Ovary (tissue), 9 donors: ENCODE measurements around the gene CXADR. TPM values are rescaled to one million over a fixed set of nuclear protein-coding genes. Genes with fewer than 3 reads are reported as not detected.

Experiments used
- DNase-seq, 5 donors: peaks; one replicate each; pipeline ENCODE4 v3.0.0-alpha.2; 2019 to 2020
- H3K27ac ChIP-seq, 2 donors: fragments of 200-600 bp; one replicate each; pipeline versions ENCODE4 v1.5.1 to v1.8.0; 2019 to 2022
- H3K27me3 ChIP-seq: fragments of 200-600 bp; one replicate; pipeline ENCODE4 v1.8.0; 2022
- H3K36me3 ChIP-seq: fragments of 200-600 bp; sonication (generic); one replicate; pipeline ENCODE4 v1.5.1; 2019
- H3K4me1 ChIP-seq: one replicate; pipeline ENCODE4 v1.8.1; 2013; ENCODE audit warnings: mild to moderate bottlenecking, moderate library complexity; ENCODE audit not compliant: insufficient read depth
- H3K4me3 ChIP-seq: fragments of 200-600 bp; sonication (generic); one replicate; pipeline ENCODE4 v1.5.1; 2017
- H3K9me3 ChIP-seq, 2 donors: fragments of 200-600 bp in 1 of 2; sonication (generic) in 1 of 2; one replicate each; pipeline versions ENCODE4 v1.5.1 to v1.8.1; 2013 to 2019; ENCODE audit warnings: mild to moderate bottlenecking in 1 of 2, moderate library complexity in 1 of 2
- EP300 ChIP-seq: sonication (generic); formaldehyde crosslinking; IDR thresholded peaks from one replicate; pipeline ENCODE4 v1.6.1; 2017; ENCODE audit warnings: antibody characterized with exemption
- POLR2A ChIP-seq: fragments of 450-650 bp; IDR thresholded peaks from one replicate; pipeline ENCODE4 v1.6.1; 2017; ENCODE audit warnings: antibody characterized with exemption, mild to moderate bottlenecking, moderate library complexity
- WGBS, 3 donors: extraction: QIAGEN DNeasy Blood & Tissue Kit in 1 of 3; methylation state at CpG; one replicate each; pipeline versions ENCODE4 v1.1.5 to v1.1.7; 2013 to 2017; 5-methylcytosine and 5-hydroxymethylcytosine counted together
- intact Hi-C, 4 donors: fragments of 100-400 bp; cut with DNase I; formaldehyde crosslinking; loops; one replicate each; pipeline versions ENCODE4 v1.11.0 to v1.15.1; 2022 to 2023
- polyA plus RNA-seq, 2 donors: library from polyadenylated mRNA; stranded (reverse); fragments of 200-250 nt in 1 of 2; fragments of 350-450 nt in 1 of 2; fragmentation: Illumina TruSeq in 1 of 2; extraction: RNeasy Lipid Tissue Mini Kit (QIAGEN cat#74804) in 1 of 2; gene quantifications; one replicate each; pipeline ENCODE4 v1.2.3, GENCODE V29; 2013 to 2014
- total RNA-seq, 7 donors: library from RNA; depleted of rRNA in 2 of 7; stranded (reverse); fragments of >200 nt in 2 of 7; fragmentation: NEBNext Ultra II Directional in 3 of 7; extraction: Animal tissue kit (Norgen Biotek cat#: 25700) in 3 of 7; gene quantifications; one replicate each; pipeline versions ENCODE4 v1.1.0 to v1.2.4, GENCODE V29; 2016 to 2023
- TF ChIP-seq, protein P1 (sequence below), 3 donors: fragments of 450-650 bp in 2 of 3; fragments of 200-600 bp in 1 of 3; IDR thresholded peaks; one replicate each; pipeline versions ENCODE4 v1.5.1 to v1.8.0; 2016 to 2022; ENCODE audit warnings: antibody characterized with exemption in 3 of 3, mild to moderate bottlenecking in 1 of 3
- donor health status: DM: no; HTN: no; CAD: no; lungs with moderate emphysema.
- donor health status: DM: no; HTN: no; CAD: no.
- donor health status: Bipolar disorder and iron deficiency.
- donor health status: DM: yes; HTN: yes; CAD: no.
- donor health status: DM: no; HTN: no; CAD: no.
- donor health status: DM: yes; HTN: yes; CAD: no.

The CXADR gene
- total and polyA plus RNA-seq, 9 donors, result 0.13 to 40.7 (median 1.4) TPM

DNA sequence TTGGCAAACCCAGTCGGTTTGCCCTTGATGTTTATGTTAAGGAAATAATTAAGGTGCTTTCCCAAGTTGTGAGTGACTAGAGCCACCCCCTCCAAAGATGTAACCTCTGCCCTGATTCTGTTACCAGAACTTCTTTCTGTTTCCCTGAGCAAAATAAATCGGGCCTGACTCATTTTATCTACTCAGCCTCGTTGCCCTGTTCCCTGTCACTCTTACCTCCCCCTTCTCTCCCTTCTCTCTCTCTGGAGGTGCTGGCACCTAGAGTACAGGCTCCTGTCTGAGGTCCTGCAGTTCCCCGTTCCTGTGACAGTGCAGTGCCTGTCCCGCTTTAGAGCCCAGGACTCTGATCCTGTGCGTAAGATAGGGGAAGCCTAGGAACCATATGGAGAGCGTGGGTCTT lies 35.4 kb downstream of the CXADR start:
- no peak overlapping the region for H3K27ac ChIP-seq
- H3K4me1 ChIP-seq, result no peaks in the 10 kb centered on the region
- 66 to 80% (median 70%) methylated on average over 7 of the region's 7 CpGs for WGBS, 3 donors
- no peak for TF ChIP-seq POLR2A
- TF ChIP-seq EP300, result no peak
- TF ChIP-seq, protein P1, sequence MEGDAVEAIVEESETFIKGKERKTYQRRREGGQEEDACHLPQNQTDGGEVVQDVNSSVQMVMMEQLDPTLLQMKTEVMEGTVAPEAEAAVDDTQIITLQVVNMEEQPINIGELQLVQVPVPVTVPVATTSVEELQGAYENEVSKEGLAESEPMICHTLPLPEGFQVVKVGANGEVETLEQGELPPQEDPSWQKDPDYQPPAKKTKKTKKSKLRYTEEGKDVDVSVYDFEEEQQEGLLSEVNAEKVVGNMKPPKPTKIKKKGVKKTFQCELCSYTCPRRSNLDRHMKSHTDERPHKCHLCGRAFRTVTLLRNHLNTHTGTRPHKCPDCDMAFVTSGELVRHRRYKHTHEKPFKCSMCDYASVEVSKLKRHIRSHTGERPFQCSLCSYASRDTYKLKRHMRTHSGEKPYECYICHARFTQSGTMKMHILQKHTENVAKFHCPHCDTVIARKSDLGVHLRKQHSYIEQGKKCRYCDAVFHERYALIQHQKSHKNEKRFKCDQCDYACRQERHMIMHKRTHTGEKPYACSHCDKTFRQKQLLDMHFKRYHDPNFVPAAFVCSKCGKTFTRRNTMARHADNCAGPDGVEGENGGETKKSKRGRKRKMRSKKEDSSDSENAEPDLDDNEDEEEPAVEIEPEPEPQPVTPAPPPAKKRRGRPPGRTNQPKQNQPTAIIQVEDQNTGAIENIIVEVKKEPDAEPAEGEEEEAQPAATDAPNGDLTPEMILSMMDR (IDR thresholded peaks at IDR 0.05), result no peak
- H3K27me3 ChIP-seq, result no peaks in the 10 kb centered on the region
- no peaks in the 10 kb centered on the region for H3K36me3 ChIP-seq
- H3K4me3 ChIP-seq, result no peak overlapping the region
- no peaks in the 10 kb centered on the region for H3K9me3 ChIP-seq
- DNase-seq, result no peak
- intact Hi-C loops, result no loop called here

DNA sequence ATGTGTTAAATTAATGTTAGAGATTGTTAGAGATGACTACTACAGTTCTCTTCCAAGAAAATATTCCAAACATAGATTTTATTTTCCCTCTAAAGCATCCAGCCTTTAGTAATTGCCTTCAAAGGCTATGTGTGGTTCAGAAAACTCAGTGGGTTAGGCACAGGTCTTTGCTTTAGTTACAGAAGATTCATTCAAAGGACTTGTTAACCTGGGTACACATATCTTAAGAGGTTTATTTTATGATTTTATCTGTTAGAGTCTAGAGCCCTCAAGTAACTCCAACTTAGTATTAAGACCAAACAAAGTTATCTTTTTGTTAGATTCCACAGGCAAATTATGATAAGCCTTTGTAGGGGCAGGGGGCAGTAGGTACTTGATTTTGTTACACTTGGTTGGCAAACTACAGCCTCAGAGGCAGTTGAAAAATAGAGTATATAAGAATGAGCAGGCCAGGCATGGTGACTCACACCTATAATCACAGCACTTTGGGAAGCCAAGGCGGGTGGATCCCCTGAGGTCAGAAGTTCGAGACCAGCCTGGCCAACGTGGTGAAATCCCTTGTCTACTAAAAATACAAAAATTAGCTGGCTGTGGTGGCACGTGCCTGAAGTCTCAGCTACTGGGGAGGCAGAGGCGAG lies 37.9 kb downstream of the CXADR start:
- no peaks in the 10 kb centered on the region for H3K36me3 ChIP-seq
- TF ChIP-seq POLR2A, result no peak
- TF ChIP-seq EP300, result no peak
- TF ChIP-seq, protein P1 (IDR thresholded peaks at IDR 0.05), result no peak
- no peak overlapping the region for H3K4me3 ChIP-seq
- no peaks in the 10 kb centered on the region for H3K4me1 ChIP-seq
- no peak for DNase-seq
- no peaks in the 10 kb centered on the region for H3K9me3 ChIP-seq
- intact Hi-C loops, result no loop called here
- no peak overlapping the region for H3K27ac ChIP-seq
- 81 to 85% (median 85%) methylated on average over 5 of the region's 5 CpGs for WGBS, 3 donors
- no peaks in the 10 kb centered on the region for H3K27me3 ChIP-seq

DNA sequence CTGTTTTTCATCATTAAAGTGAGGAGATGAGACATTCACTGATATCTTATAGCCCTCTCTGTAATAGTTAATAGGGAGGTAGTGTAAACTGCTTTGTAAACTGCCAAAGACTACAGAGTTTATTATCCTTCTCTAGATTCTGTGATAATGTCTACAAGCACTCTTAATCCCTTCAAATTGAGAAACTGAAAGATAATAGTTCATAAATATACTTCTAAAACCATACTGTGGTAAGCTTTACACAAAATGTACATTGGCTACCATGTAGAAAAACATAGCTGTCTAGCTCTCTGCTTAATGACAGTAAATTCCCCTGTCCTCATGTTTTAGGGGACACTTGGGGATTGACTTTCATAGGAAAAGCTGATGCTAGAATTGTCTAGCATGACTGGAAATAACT lies 39.6 kb downstream of the CXADR start:
- no peaks in the 10 kb centered on the region for H3K9me3 ChIP-seq
- intact Hi-C loops, result no loop called here
- H3K36me3 ChIP-seq, result no peaks in the 10 kb centered on the region
- no peaks in the 10 kb centered on the region for H3K27me3 ChIP-seq
- no peak overlapping the region for H3K27ac ChIP-seq
- no peak for DNase-seq
- H3K4me3 ChIP-seq, result no peak overlapping the region
- TF ChIP-seq, protein P1 (IDR thresholded peaks at IDR 0.05), result no peak
- no peak for TF ChIP-seq EP300
- TF ChIP-seq POLR2A, result no peak
- H3K4me1 ChIP-seq, result no peaks in the 10 kb centered on the region

DNA sequence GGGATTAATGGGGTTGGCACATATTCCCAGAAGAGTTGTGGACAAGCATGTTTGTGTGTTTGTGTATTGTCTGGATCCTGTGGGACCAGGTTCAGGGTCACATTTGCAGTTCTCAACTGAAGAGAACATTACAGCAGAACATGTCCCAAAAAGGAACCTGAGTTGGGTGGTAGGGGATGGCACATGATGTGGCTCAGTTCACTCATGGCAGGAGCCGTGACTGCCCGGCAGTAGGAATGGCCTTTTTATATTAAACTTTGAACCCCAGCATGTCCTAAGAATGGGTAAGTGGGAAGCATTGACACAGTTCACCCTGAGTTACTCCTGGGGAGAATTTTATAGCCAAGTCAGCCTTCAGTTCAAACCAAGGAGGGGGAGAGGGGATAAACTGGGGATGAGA lies 41.3 kb downstream of the CXADR start:
- H3K4me3 ChIP-seq, result no peak overlapping the region
- H3K27ac ChIP-seq, result no peak overlapping the region
- H3K4me1 ChIP-seq, result no peaks in the 10 kb centered on the region
- DNase-seq, result no peak
- H3K9me3 ChIP-seq, result no peaks in the 10 kb centered on the region
- 44 to 96% (median 81%) methylated on average over 2 of the region's 2 CpGs for WGBS, 3 donors
- no peaks in the 10 kb centered on the region for H3K36me3 ChIP-seq
- H3K27me3 ChIP-seq, result no peaks in the 10 kb centered on the region
- intact Hi-C loops, result no loop called here
- TF ChIP-seq POLR2A (no peak), EP300 (no peak)
- TF ChIP-seq, protein P1 (IDR thresholded peaks at IDR 0.05), result no peak
